PFSK-1 (cell line): ENCODE data around the gene ZNF202.

ENCODE experiments used
- POLR2AphosphoS5 ChIP-seq: IDR thresholded peaks from 2 replicates; pipeline ENCODE4 v1.6.1; 2012; ENCODE audit warnings: low read depth, mild to moderate bottlenecking, control low read depth, low read length, moderate library complexity
- SIN3A ChIP-seq: IDR thresholded peaks from 2 replicates; pipeline ENCODE4 v1.6.1; 2012; ENCODE audit warnings: mild to moderate bottlenecking, low read length, moderate library complexity, borderline replicate concordance; ENCODE audit not compliant: insufficient read depth
- TAF1 ChIP-seq: IDR thresholded peaks from 2 replicates; pipeline ENCODE4 v1.6.1; 2012; ENCODE audit warnings: low read length, control low read depth, borderline replicate concordance; ENCODE audit not compliant: insufficient read depth
- TF ChIP-seq, protein P1 (sequence below), 2 experiments: IDR thresholded peaks; 2 replicates each; pipeline versions ENCODE4 v1.6.1 to v1.8.0; 2011 to 2012; ENCODE audit warnings: low read depth in 2 of 2, low read length in 2 of 2, control low read depth in 1 of 2, inconsistent platforms in 1 of 2, mild to moderate bottlenecking in 1 of 2, moderate library complexity in 1 of 2; ENCODE audit not compliant: insufficient read depth in 1 of 2

DNA sequence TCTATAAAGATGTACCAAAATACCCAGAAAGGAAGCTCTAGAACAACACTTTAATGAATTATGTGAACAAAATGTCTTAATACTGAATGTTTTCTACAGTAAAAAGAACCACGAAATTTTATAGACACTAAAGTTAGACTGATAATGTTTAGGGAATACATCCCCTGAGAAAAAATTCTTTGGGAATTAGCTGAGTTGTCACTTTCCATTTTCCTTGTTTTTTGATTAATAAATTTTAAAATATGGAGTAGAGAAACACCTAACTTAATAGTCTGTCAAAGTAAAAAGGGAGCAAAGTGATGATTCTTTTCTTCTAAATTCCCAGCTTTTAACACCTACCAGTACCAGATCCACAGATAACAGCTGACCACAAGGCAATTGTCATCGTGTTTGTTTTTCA, 64.0 kb downstream of the ZNF202 start:
- TF ChIP-seq, protein P1, sequence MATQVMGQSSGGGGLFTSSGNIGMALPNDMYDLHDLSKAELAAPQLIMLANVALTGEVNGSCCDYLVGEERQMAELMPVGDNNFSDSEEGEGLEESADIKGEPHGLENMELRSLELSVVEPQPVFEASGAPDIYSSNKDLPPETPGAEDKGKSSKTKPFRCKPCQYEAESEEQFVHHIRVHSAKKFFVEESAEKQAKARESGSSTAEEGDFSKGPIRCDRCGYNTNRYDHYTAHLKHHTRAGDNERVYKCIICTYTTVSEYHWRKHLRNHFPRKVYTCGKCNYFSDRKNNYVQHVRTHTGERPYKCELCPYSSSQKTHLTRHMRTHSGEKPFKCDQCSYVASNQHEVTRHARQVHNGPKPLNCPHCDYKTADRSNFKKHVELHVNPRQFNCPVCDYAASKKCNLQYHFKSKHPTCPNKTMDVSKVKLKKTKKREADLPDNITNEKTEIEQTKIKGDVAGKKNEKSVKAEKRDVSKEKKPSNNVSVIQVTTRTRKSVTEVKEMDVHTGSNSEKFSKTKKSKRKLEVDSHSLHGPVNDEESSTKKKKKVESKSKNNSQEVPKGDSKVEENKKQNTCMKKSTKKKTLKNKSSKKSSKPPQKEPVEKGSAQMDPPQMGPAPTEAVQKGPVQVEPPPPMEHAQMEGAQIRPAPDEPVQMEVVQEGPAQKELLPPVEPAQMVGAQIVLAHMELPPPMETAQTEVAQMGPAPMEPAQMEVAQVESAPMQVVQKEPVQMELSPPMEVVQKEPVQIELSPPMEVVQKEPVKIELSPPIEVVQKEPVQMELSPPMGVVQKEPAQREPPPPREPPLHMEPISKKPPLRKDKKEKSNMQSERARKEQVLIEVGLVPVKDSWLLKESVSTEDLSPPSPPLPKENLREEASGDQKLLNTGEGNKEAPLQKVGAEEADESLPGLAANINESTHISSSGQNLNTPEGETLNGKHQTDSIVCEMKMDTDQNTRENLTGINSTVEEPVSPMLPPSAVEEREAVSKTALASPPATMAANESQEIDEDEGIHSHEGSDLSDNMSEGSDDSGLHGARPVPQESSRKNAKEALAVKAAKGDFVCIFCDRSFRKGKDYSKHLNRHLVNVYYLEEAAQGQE (IDR thresholded peaks at IDR 0.05; ENCODE audit: insufficient read depth in 1 of 2, low read depth in 2 of 2, low read length in 2 of 2), result no peak
- TF ChIP-seq POLR2AphosphoS5, result no peak
- TF ChIP-seq SIN3A, result no peak
- no peak for TF ChIP-seq TAF1
